OCI-LY1 (cell line): ENCODE measurements around the gene TEK.

ENCODE experiments used
- H2AFZ ChIP-seq: fragments of 200-600 bp; sonication (generic), shearing (Covaris generic); 2 replicates; pipeline ENCODE4 v1.6.0; 2014; ENCODE audit warnings: antibody characterized with exemption, mild to moderate bottlenecking, low read length
- H3F3A ChIP-seq: fragments of 200-600 bp; sonication (generic), shearing (Covaris generic); 2 replicates; pipeline ENCODE4 v1.6.0; 2014; ENCODE audit warnings: mild to moderate bottlenecking, antibody characterized with exemption, low read length, moderate library complexity; ENCODE audit not compliant: insufficient read depth
- H3K27ac ChIP-seq: fragments of 200-600 bp; sonication (generic); 2 replicates; pipeline ENCODE4 v1.5.1; 2014; ENCODE audit warnings: low read length, mixed run types, mild to moderate bottlenecking, low read depth; ENCODE audit not compliant: poor library complexity, severe bottlenecking
- H3K27me3 ChIP-seq: fragments of 200-600 bp; sonication (generic); 2 replicates; pipeline ENCODE4 v1.6.0; 2014; ENCODE audit warnings: antibody characterized with exemption, mild to moderate bottlenecking, low read length, moderate library complexity; ENCODE audit not compliant: insufficient read depth
- H3K36me3 ChIP-seq: fragments of 200-600 bp; sonication (generic); 2 replicates; pipeline ENCODE4 v1.6.1; 2014; ENCODE audit warnings: mild to moderate bottlenecking, antibody characterized with exemption, low read length, moderate library complexity, mixed read lengths; ENCODE audit not compliant: insufficient read depth
- H3K4me1 ChIP-seq: fragments of 200-600 bp; sonication (generic); 2 replicates; pipeline ENCODE4 v1.5.1; 2014; ENCODE audit warnings: mild to moderate bottlenecking, low read length, moderate library complexity; ENCODE audit not compliant: insufficient read depth, severe bottlenecking
- H3K4me2 ChIP-seq: fragments of 200-600 bp; sonication (generic), shearing (Covaris generic); 2 replicates; pipeline ENCODE4 v1.6.1; 2014; ENCODE audit warnings: low read length
- H3K4me3 ChIP-seq: fragments of 200-600 bp; sonication (generic); 2 replicates; pipeline ENCODE4 v1.5.1; 2014; ENCODE audit warnings: low read length, low read depth, mild to moderate bottlenecking, mixed read lengths; ENCODE audit not compliant: poor library complexity, severe bottlenecking
- H3K79me2 ChIP-seq: fragments of 200-600 bp; shearing (Covaris generic); 2 replicates; pipeline ENCODE4 v1.6.1; 2016; ENCODE audit warnings: mixed run types, low read length, mixed read lengths; ENCODE audit not compliant: insufficient read depth
- H3K9ac ChIP-seq: fragments of 200-600 bp; sonication (generic), shearing (Covaris generic); 2 replicates; pipeline ENCODE4 v1.6.1; 2014; ENCODE audit warnings: mild to moderate bottlenecking, low read length, mixed read lengths
- H3K9me2 ChIP-seq: fragments of 200-600 bp; sonication (generic), shearing (Covaris generic); 2 replicates; pipeline ENCODE4 v1.6.1; 2014; ENCODE audit warnings: low read depth, mild to moderate bottlenecking, low read length, mixed read lengths
- H3K9me3 ChIP-seq: fragments of 200-600 bp; shearing (Covaris generic); 2 replicates; pipeline ENCODE4 v1.6.1; 2014; ENCODE audit warnings: low read length, mixed read lengths
- H4K20me1 ChIP-seq: fragments of 200-600 bp; sonication (generic), shearing (Covaris generic); 2 replicates; pipeline ENCODE4 v1.6.0; 2016; ENCODE audit warnings: mild to moderate bottlenecking, low read length; ENCODE audit not compliant: insufficient read depth
- EZH2 ChIP-seq: fragments of 200-600 bp; sonication (generic), shearing (Covaris generic); IDR thresholded peaks from 2 replicates; pipeline ENCODE4 v1.8.0; 2017; ENCODE audit warnings: borderline replicate concordance, mixed run types, mild to moderate bottlenecking, antibody characterized with exemption, low read length, moderate library complexity, mixed read lengths
- TF ChIP-seq, protein P1 (sequence below): fragments of 200-600 bp; sonication (generic), shearing (Covaris generic); IDR thresholded peaks from 2 replicates; pipeline ENCODE4 v1.5.1; 2017; ENCODE audit warnings: mild to moderate bottlenecking, antibody characterized with exemption, low read length, moderate library complexity, mixed read lengths

The TEK gene

DNA sequence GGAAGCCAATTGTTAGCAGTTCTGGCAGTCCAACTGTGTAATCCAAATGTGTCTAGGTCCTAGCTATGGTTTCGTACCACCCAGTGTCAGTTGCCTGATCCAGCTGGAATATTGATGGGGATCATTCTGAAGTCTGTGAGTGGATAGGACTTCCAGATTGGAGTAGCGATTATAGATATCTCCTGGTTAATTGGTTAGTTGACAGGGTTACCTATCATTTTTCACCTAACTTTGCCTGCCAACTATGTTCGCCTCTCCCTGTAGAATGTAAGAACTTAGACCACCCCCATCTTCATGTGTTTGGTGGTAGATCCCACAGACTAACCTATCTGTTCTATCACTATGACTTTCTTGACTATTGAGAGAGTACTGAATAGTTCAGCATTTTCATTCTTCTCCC, 59.9 kb downstream of the TEK start:
- no peaks in the 10 kb centered on the region for H3K4me1 ChIP-seq
- no peak for TF ChIP-seq EZH2
- TF ChIP-seq, protein P1, sequence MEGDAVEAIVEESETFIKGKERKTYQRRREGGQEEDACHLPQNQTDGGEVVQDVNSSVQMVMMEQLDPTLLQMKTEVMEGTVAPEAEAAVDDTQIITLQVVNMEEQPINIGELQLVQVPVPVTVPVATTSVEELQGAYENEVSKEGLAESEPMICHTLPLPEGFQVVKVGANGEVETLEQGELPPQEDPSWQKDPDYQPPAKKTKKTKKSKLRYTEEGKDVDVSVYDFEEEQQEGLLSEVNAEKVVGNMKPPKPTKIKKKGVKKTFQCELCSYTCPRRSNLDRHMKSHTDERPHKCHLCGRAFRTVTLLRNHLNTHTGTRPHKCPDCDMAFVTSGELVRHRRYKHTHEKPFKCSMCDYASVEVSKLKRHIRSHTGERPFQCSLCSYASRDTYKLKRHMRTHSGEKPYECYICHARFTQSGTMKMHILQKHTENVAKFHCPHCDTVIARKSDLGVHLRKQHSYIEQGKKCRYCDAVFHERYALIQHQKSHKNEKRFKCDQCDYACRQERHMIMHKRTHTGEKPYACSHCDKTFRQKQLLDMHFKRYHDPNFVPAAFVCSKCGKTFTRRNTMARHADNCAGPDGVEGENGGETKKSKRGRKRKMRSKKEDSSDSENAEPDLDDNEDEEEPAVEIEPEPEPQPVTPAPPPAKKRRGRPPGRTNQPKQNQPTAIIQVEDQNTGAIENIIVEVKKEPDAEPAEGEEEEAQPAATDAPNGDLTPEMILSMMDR: no peak
- no peaks in the 10 kb centered on the region for H3K9me2 ChIP-seq
- H3K4me2 ChIP-seq: no peak overlapping the region
- no peaks in the 10 kb centered on the region for H3K27me3 ChIP-seq
- H3F3A ChIP-seq: no peaks in the 10 kb centered on the region
- H3K27ac ChIP-seq: no peak overlapping the region
- H3K79me2 ChIP-seq: no peaks in the 10 kb centered on the region
- no peak overlapping the region for H3K9ac ChIP-seq
- H3K4me3 ChIP-seq: no peak overlapping the region
- no peaks in the 10 kb centered on the region for H4K20me1 ChIP-seq
- no peaks in the 10 kb centered on the region for H3K36me3 ChIP-seq
- no peak overlapping the region for H2AFZ ChIP-seq
- H3K9me3 ChIP-seq: no peaks in the 10 kb centered on the region

DNA sequence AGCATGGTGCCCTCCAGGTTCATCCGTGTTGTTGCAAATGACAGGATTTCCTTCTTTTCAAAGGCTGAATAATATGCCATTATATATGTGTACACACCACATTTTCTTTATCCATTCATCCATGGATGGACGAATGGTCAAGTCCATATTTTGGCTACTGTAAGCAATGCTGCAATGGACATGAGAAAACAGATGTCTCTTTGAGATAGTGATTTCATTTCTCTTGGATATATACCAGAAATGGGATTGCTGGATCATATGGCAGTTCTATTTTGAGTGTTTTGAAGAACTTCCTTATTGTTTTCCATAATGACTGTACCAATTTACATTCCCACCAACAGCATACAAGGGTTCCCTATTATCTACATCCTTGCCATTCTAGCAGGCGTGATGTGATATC, 67.9 kb downstream of the TEK start:
- no peak overlapping the region for H3K27ac ChIP-seq
- H3K9me3 ChIP-seq: peaks cover 5% of the 10 kb centered on the region; the same call in 1 of the 2 replicates
- no peaks in the 10 kb centered on the region for H3K27me3 ChIP-seq
- H3F3A ChIP-seq: no peaks in the 10 kb centered on the region
- no peak overlapping the region for H3K4me2 ChIP-seq
- TF ChIP-seq EZH2: no peak
- TF ChIP-seq, protein P1: no peak
- H4K20me1 ChIP-seq: no peaks in the 10 kb centered on the region
- H3K36me3 ChIP-seq: no peaks in the 10 kb centered on the region
- no peak overlapping the region for H3K9ac ChIP-seq
- H3K4me1 ChIP-seq: no peaks in the 10 kb centered on the region
- no peaks in the 10 kb centered on the region for H3K79me2 ChIP-seq
- H3K4me3 ChIP-seq: no peak overlapping the region
- no peaks in the 10 kb centered on the region for H3K9me2 ChIP-seq
- no peak overlapping the region for H2AFZ ChIP-seq

DNA sequence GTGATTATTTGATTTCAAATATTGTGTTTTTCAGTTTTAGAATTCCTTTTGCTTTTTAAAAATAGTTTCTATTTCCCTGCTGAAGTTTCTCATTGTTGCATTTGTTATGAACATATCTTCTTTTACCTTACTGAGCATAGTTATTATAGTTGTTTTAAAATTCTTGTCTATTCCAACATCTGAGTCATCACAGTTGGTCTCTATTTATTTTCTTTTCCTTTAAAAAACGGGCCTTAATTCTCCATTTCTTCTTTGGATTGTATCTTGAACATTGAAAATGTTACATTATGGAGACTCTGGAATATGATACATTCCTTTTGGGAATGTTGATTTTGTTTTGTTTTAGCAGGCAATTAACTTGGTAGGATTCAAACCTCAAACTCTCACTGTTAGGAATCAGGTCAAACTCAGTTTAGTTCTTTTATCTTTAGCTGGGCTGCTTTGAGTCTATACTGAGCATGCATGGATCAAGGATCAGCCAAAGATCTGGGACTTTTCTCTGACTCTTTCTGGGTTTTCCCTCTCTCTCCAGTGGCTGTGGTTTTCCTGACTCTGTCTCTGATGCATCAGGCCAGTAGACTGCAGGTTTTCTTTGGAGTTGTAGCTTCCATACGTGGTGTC, 70.3 kb downstream of the TEK start:
- no peak overlapping the region for H3K27ac ChIP-seq
- H3K9me3 ChIP-seq: peaks cover 5% of the 10 kb centered on the region; the same call in 1 of the 2 replicates
- no peaks in the 10 kb centered on the region for H3K27me3 ChIP-seq
- TF ChIP-seq, protein P1: no peak
- no peak for TF ChIP-seq EZH2
- no peaks in the 10 kb centered on the region for H3K4me1 ChIP-seq
- H4K20me1 ChIP-seq: no peaks in the 10 kb centered on the region
- no peaks in the 10 kb centered on the region for H3K79me2 ChIP-seq
- H3K9me2 ChIP-seq: no peaks in the 10 kb centered on the region
- H3K4me3 ChIP-seq: no peak overlapping the region
- H3K36me3 ChIP-seq: no peaks in the 10 kb centered on the region
- H3K4me2 ChIP-seq: no peak overlapping the region
- H3K9ac ChIP-seq: no peak overlapping the region
- H3F3A ChIP-seq: no peaks in the 10 kb centered on the region
- H2AFZ ChIP-seq: no peak overlapping the region
